Stimulated activated CD8-positive, alpha-beta memory T cell treated with anti-CD3 and anti-CD28 coated beads, Interleukin-2, amount 100 ng/mL, for 1 hour (primary cell): ENCODE measurements around the gene CPD.
"Not testable (repeated sequence)": the region's sequence is repeated elsewhere in the genome, so short reads cannot be mapped to it uniquely, and the experiment has no call there.

Source experiments
- DNase-seq, 2 donors: peaks; one replicate each; pipeline ENCODE4 v3.0.0-alpha.2; 2020; ENCODE audit warnings: low read depth in 2 of 2

Gene CPD

GRCh38 chr17:30378825-30379302 is at the start of gene CPD:
CPD (plus strand) TSS chr17:30378927; CDS start chr17:30378981, 54 bp downstream.
- DNase-seq, result peak; percentile 95

DNA sequence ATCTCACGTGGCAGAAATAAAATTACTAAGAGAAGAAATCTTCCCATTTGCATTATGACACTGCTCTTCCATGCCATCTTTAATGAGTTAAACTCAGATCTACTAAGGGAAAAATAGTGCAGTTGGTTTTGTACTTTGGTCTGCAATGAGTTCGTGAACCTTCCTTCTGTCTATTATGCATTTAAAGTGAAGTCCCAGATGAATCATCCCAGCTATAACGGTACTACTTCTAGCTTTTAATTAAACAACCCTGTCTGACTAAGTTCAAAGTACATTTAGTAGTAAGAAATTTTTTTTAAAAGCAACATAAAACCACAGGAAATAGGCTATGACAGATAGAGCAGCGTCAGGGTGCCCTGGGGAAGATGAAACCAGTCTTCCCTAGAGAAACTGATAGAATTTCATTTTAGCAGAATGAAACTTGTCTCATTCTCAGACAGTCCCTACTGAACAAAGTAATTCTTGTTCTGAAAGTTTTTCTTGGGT is 46.6 kb upstream of the CPD start:
- DNase-seq, result no peak

GRCh38 chr17:30333503-30334360 is 45.0 kb upstream of the CPD start, which contains the start of gene TMIGD1:
TMIGD1 (minus strand) TSS chr17:30334057; CDS start chr17:30332133, 1,924 bp downstream.
- no peak for DNase-seq

GRCh38 chr17:30334421-30334820 is 44.3 kb upstream of the CPD start:
- no peak for DNase-seq

DNA sequence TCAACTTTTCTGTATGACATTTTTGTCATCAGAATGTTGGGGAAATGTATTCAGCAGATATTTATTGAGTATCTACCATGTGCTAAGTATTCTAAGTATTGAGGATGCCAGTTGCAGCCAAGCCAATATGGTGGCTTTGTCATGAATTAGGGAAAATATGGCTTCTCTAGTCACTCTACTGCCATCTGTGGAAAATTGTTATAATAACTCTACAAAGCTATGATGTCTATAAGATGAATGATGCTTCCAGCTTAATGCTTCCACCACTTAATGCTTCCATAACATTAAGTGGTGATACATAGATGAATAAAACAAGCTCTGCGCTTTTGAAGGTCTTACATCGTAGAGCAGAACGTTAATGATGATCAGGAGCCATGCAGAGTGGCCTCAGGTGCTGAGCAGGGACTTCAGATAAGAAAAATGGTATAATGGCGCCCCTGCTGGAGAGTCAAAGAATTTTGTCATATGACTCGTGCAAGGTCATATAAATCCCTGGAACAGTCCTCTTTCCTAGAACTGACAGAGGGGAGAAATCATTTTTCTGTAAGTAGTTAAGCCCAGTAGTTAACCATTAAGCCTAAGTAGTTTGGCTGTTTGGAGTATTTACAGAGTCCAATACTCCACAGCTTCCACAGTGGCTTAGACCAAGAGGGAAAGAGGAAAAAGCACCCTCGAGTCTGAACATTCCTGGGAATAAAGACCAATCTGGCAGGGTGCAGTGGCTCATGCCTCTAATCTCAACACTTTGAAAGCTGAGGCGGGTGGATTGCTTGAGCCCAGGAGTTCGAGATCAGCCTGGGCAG is 42.2 kb upstream of the CPD start:
- DNase-seq, result peak; percentile 23 to 38

GRCh38 chr17:30337393-30337999 is 41.2 kb upstream of the CPD start:
- no peak for DNase-seq

- no peak for DNase-seq
Observed at GRCh38 chr17:30339086-30339485, 39.6 kb upstream of the CPD start.

GRCh38 chr17:30340801-30341356 is 37.8 kb upstream of the CPD start:
- DNase-seq, result no peak

DNA sequence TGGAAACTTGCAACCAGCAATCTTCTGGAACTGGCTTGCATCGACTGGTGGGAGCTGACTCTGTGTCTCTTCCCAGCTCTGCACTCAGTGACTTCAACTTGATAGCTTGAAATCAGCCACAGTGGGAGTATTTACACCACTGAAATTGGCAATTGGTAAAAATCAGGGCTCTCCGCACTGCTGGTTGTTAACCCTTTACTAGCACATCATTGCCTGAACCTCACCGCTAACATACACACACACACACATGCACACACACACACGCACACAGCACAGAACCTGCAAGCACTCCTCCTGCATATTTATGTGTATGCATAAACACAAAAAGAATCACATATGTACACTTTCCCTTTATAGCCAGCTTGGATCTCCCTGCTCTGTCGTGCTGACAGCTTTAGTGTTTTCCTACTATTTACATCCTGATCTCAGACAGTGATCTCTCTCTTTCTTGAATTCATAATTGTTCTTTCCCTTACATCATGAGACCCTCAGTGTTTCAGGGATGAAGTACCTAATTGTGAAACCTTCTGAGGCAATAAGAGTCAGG is 37.0 kb upstream of the CPD start:
- DNase-seq, result no peak

DNA sequence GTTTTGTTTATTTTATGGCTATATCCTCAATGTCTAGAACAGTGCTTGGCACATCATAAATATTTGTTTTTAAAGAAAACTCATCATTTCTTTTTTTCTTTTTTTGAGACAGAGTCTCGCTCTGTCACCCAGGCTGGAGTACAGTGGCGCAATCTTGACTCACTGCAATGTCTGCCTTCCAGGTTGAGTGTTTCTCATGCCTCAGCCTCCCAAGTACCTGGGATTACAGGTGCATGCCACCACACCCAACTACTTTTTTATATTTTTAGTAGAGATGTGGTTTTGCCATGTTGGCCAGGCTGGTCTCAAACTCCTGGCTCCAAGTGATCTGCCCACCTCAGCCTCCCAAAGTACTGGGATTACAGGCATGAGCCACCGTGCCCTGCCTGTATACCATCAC is 35.5 kb upstream of the CPD start:
- not testable (repeated sequence) for DNase-seq

GRCh38 chr17:30343796-30344195 is 34.9 kb upstream of the CPD start:
- DNase-seq, result no peak

DNA sequence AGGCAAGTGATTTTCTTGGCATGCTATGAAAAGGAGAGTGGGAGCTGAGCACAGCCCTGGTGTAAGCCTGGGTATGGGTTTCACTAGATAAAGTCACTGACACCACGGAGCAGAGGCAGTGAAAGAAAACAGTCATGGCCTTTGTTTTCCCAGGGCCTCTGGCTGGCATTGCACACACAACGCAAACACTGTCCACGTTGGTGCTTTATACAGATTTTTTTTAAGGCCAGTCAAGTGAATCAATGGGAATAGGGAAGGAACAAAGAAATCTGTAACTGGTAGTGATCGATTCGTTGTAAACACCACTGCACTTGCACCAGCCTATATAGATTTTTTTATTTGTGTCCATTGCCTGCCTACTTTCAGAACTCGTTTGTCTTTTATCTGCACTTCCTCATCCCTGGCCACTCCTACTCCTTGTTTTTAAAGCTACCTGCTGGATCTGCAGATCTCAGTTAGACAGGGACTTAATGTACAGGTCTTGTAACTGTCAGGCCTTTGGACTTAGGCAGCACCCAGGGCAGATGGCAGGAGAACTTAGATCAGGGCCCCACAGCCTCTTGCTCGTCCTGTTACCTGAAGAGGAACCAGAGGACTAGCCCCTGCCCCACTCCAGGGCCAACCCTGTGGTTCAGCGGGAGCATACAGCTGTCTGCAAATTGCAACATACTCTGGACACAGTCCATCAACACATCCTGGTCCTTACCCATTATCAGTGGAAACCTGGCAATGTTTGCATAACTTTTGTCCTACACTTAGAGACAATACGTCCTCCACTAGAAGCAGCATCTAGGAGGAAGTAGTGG is 34.2 kb upstream of the CPD start:
- DNase-seq, result no peak

- no peak for DNase-seq
Observed at GRCh38 chr17:30345089-30345433, 33.7 kb upstream of the CPD start.

GRCh38 chr17:30345527-30346075 is 33.1 kb upstream of the CPD start:
- DNase-seq, result no peak

DNA sequence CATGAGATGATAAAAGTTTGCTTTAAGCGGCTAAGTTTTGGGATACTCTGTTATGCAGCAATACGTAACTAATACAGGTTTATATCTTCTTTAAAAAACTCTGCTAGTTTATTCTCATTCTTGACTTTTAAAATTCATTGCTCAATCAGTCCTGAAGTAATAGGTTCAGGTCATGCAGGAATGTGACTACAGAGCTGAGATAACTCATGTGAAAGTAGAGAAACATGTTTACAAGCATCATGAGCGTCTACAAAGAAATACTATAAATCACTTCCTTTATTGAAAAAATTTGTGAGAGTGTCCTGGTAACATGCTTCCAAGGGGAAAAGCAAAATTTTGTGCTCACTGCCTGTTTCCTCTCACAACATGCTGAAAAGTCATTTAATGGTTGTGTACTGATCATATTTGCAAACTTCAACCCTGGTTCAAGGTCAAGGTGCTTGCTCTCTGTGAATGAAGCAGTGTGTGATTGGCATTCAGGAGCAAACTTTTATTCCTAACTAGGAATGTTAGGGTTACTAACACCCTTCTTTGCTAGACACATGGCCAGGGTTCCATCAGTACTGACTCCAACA is 32.4 kb upstream of the CPD start:
- no peak for DNase-seq

DNA sequence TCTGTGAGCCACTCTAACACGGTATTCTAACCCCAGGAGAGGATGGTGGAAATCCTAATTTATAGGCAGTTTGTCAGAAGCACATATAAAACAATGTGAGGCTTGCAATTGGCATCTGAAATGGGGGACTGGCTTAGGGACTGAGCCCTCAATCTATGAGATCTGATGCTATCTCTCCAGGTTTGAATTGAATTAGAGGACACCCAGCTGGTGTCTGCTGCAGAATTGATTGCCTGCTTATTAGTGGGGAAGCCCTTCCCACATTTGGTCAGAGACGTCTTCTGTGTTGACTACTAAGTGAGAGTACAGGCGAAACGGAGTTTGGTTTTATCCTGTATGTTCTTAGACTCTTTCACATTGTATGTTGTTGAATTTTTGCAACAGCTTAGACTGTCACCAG is 31.2 kb upstream of the CPD start:
- no peak for DNase-seq

- DNase-seq, result no peak
Observed at GRCh38 chr17:30349252-30349651, 29.5 kb upstream of the CPD start.

DNA sequence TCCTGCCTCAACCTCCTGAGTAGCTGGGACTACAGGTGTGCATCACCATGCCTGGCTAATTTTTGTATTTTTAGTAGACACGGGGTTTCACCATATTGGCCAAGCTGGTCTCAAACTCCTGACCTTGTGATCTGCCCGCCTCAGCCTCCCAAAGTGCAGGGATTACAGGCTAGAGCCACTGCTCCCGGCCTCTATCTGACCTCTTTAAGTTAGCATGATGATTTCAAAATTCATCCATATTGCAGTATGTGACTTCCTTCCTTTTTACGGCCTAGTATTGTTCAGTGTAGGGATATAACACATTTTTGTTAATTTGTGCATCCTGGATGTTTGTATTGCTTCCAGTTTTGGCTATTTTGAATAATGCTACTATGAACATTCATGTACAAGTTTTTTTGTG is 27.5 kb upstream of the CPD start:
- not testable (repeated sequence) for DNase-seq

GRCh38 chr17:30351735-30352134 is 27.0 kb upstream of the CPD start:
- no peak for DNase-seq

- DNase-seq, result no peak
Observed at GRCh38 chr17:30352240-30352814, 26.4 kb upstream of the CPD start.
